Endothelial cell of umbilical vein (primary cell): ENCODE measurements around the gene ZC3H18. TPM values are rescaled to one million over a fixed set of nuclear protein-coding genes. Genes with fewer than 3 reads are reported as not detected.

ENCODE experiments used
- BruUV-seq: library from RNA; stranded (reverse); fragments of 400-500 nt; replicated peaks from 2 replicates; lab custom pipeline; 2021; lab: Mats Ljungman, UMichigan
- CTCF ChIA-PET: fragments of 300-600, 350-600 bp; sonication (Branson Sonifier 250); formaldehyde crosslinking; loops from one replicate; lab custom pipeline; 2021; ENCODE audit warnings: antibody characterized with exemption, inconsistent platforms; lab: Charles Lee
- POLR2A ChIA-PET: fragments of 300-600, 350-600 bp; sonication (Branson Sonifier 250); formaldehyde crosslinking; loops from one replicate; lab custom pipeline; 2021; ENCODE audit warnings: antibody characterized with exemption, inconsistent platforms; lab: Charles Lee
- DNase-seq: peaks from one replicate; pipeline ENCODE4 v3.0.0-alpha.2; 2011; ENCODE audit warnings: low read depth, low spot score
- FAIRE-seq: peaks from 2 replicates; lab custom pipeline; 2011; peaks lifted over from hg19 to GRCh38; lab: Jason Lieb, UNC
- H2AFZ ChIP-seq: 2 replicates; pipeline ENCODE4 v1.6.0; 2012; ENCODE audit warnings: low read depth, low read length, control low read depth, inconsistent platforms
- H3K27ac ChIP-seq: 2 replicates; pipeline ENCODE4 v1.5.1; 2011; ENCODE audit warnings: low read depth, mild to moderate bottlenecking, control low read depth, low read length, moderate library complexity; ENCODE audit not compliant: insufficient read depth
- H3K27me3 ChIP-seq, 2 experiments: 2 replicates each; pipeline versions ENCODE4 v1.6.0 to v1.6.1; 2011; ENCODE audit warnings: low read length in 2 of 2, mixed read lengths in 1 of 2; ENCODE audit not compliant: control insufficient read depth in 2 of 2, insufficient read depth in 2 of 2
- H3K36me3 ChIP-seq, 2 experiments: 2 replicates in 1 of 2; 3 replicates in 1 of 2; pipeline ENCODE4 v1.5.1; 2011; ENCODE audit warnings: low read length in 2 of 2, mild to moderate bottlenecking in 1 of 2, moderate library complexity in 1 of 2; ENCODE audit not compliant: control insufficient read depth in 2 of 2, insufficient read depth in 2 of 2; ENCODE audit errors: extremely low read depth in 1 of 2
- H3K4me1 ChIP-seq: 3 replicates; pipeline ENCODE4 v1.5.1; 2011; ENCODE audit warnings: mild to moderate bottlenecking, low read length; ENCODE audit not compliant: control insufficient read depth, insufficient read depth; ENCODE audit errors: extremely low read depth
- H3K4me2 ChIP-seq: 2 replicates; pipeline ENCODE4 v1.6.1; 2011; ENCODE audit warnings: low read length, control low read depth, mixed read lengths; ENCODE audit not compliant: insufficient read depth
- H3K4me3 ChIP-seq, 3 experiments: fragments of 200-600 bp in 1 of 3; sonication (generic), shearing (Covaris generic) in 1 of 3; replicated peaks in 1 of 3; 2 replicates each; pipeline ENCODE4 v1.5.1; 2011 to 2016; ENCODE audit warnings: control low read depth in 3 of 3, low read length in 3 of 3, mild to moderate bottlenecking in 2 of 3, inconsistent platforms in 1 of 3, low read depth in 1 of 3, moderate library complexity in 1 of 3; ENCODE audit not compliant: insufficient read depth in 1 of 3
- H3K79me2 ChIP-seq: 2 replicates; pipeline ENCODE4 v1.6.0; 2012; ENCODE audit warnings: low read length, inconsistent platforms; ENCODE audit not compliant: control insufficient read depth, insufficient read depth
- H3K9ac ChIP-seq: replicated peaks from 2 replicates; pipeline ENCODE3; 2011; ENCODE audit warnings: low read length, control low read depth; ENCODE audit not compliant: insufficient read depth; ENCODE audit errors: extremely low read depth
- H3K9me1 ChIP-seq: replicated peaks from 3 replicates; pipeline ENCODE4 v1.6.0; 2011; ENCODE audit warnings: mild to moderate bottlenecking, low read length; ENCODE audit not compliant: control insufficient read depth, insufficient read depth; ENCODE audit errors: extremely low read depth
- H3K9me3 ChIP-seq: replicated peaks from 2 replicates; pipeline ENCODE4 v1.5.1; 2012; ENCODE audit warnings: low read length, inconsistent platforms; ENCODE audit not compliant: control insufficient read depth, insufficient read depth
- H4K20me1 ChIP-seq: replicated peaks from 2 replicates; pipeline ENCODE3; 2011; ENCODE audit warnings: mild to moderate bottlenecking, low read length; ENCODE audit not compliant: control insufficient read depth, insufficient read depth; ENCODE audit errors: extremely low read depth
- EZH2 ChIP-seq: IDR thresholded peaks from 2 replicates; pipeline ENCODE4 v1.6.1; 2012; ENCODE audit warnings: borderline replicate concordance, low read depth, mild to moderate bottlenecking, moderate library complexity, low read length, inconsistent platforms; ENCODE audit not compliant: severe bottlenecking
- GATA2 ChIP-seq: IDR thresholded peaks from 2 replicates; pipeline ENCODE4 v1.7.0; 2011; ENCODE audit warnings: low read depth, mild to moderate bottlenecking, moderate library complexity, mixed read lengths, low read length; ENCODE audit not compliant: insufficient read length, insufficient read depth
- MAX ChIP-seq: IDR thresholded peaks from 2 replicates; pipeline ENCODE4 v1.6.1; 2011; ENCODE audit not compliant: insufficient read depth, insufficient read length
- POLR2A ChIP-seq: IDR thresholded peaks from 2 replicates; pipeline ENCODE4 v1.6.1; 2012; ENCODE audit warnings: low read depth, mild to moderate bottlenecking, control low read depth, low read length
- POLR2AphosphoS5 ChIP-seq: IDR thresholded peaks from 2 replicates; pipeline ENCODE4 v1.6.1; 2012; ENCODE audit warnings: low read depth, mild to moderate bottlenecking, control low read depth, low read length, moderate library complexity; ENCODE audit not compliant: insufficient read depth
- dilution Hi-C: fragments of 300-500 bp; cut with MboI; formaldehyde crosslinking; loops from one replicate; pipeline ENCODE4 v1.15.0; 2019; ENCODE audit warnings: low sequenced_read_pairs; ENCODE audit not compliant: extremely low pct_ligation_motif_present
- intact Hi-C: fragments of 100-400 bp; cut with micrococcal nuclease; formaldehyde crosslinking; loops from one replicate; pipeline ENCODE4 v1.10.0; 2022
- polyA plus RNA-seq, 4 experiments: library from polyadenylated mRNA; depleted of rRNA in 3 of 4; stranded (reverse) in 3 of 4; unstranded in 1 of 4; fragments of >200 nt; gene quantifications; 2 replicates each; pipeline versions ENCODE4 v1.2.1 to v1.2.3, GENCODE V29; 2011 to 2012; ENCODE audit warnings: missing spikeins in 1 of 4
- total RNA-seq: library from RNA; stranded (reverse); gene quantifications from 2 replicates; pipeline ENCODE4 v1.2.3, GENCODE V29; 2021

ZC3H18 gene
- total and polyA plus RNA-seq, 2 donors (not counting 3 experiments of a cell fraction or from before 2014, with no cell fraction given), result 12.1 to 52.8 TPM

GRCh38 chr16:88665148-88665547, 94.9 kb downstream of the ZC3H18 start:
- H3K27ac ChIP-seq, result no peak overlapping the region
- no peaks in the 10 kb centered on the region for H3K36me3 ChIP-seq
- POLR2A ChIA-PET, result no interaction called here
- intact Hi-C loops (no loop called here), dilution Hi-C loops (no loop called here)
- FAIRE-seq (peak; percentile 92), DNase-seq (peak; percentile 88)
- CTCF ChIA-PET, result interaction anchor here (1.2 to 1.8 kb wide), 3 partner anchors 11 to 39 kb away, joined by 3 to 8 read pairs (median 5); no protein-coding TSS in a partner anchor
- no peaks in the 10 kb centered on the region for H3K9me1 ChIP-seq
- no peak overlapping the region for H2AFZ ChIP-seq
- H3K9ac ChIP-seq, result no peak overlapping the region
- TF ChIP-seq POLR2A (no peak), EZH2 (no peak)
- no peaks in the 10 kb centered on the region for H3K9me3 ChIP-seq
- H3K4me3 ChIP-seq, result no peak overlapping the region
- peaks cover 20% of the 10 kb centered on the region for H3K4me1 ChIP-seq
- H3K79me2 ChIP-seq, result peaks cover 23% of the 10 kb centered on the region
- BruUV-seq, result no TSS peak
- H3K4me2 ChIP-seq, result peak overlapping the region; percentile 17
- H3K27me3 ChIP-seq, result no peaks in the 10 kb centered on the region
- no peaks in the 10 kb centered on the region for H4K20me1 ChIP-seq

- intact Hi-C loops, result no loop called here
- CTCF ChIA-PET, result interaction anchor here (1.2 to 1.8 kb wide), 3 partner anchors 10 to 39 kb away, joined by 3 to 8 read pairs (median 5); no protein-coding TSS in a partner anchor
These were observed 95.4 kb downstream of the ZC3H18 start for GRCh38 chr16:88665570-88665969.

More at GRCh38 chr16:88665570-88665969, 95.4 kb downstream of the ZC3H18 start:
- H3K27me3 ChIP-seq, result no peaks in the 10 kb centered on the region
- H3K9ac ChIP-seq, result no peak overlapping the region
- dilution Hi-C loops, result no loop called here
- H3K9me1 ChIP-seq, result no peaks in the 10 kb centered on the region
- DNase-seq, result no peak
- H3K79me2 ChIP-seq, result peaks cover 20% of the 10 kb centered on the region
- H3K4me1 ChIP-seq, result peaks cover 20% of the 10 kb centered on the region
- H3K4me3 ChIP-seq, result no peak overlapping the region
- H3K27ac ChIP-seq, result no peak overlapping the region
- H4K20me1 ChIP-seq, result no peaks in the 10 kb centered on the region
- peak; percentile 4 for FAIRE-seq
- TF ChIP-seq POLR2AphosphoS5, result no peak
- TF ChIP-seq MAX, result no peak
- TF ChIP-seq POLR2A, result no peak
- TF ChIP-seq GATA2, result no peak
- TF ChIP-seq EZH2, result no peak
- no peak overlapping the region for H3K4me2 ChIP-seq
- BruUV-seq, result no TSS peak
- no peak overlapping the region for H2AFZ ChIP-seq
- POLR2A ChIA-PET, result no interaction called here
- H3K36me3 ChIP-seq, result no peaks in the 10 kb centered on the region
- no peaks in the 10 kb centered on the region for H3K9me3 ChIP-seq
